ENCODE measurements around the gene FPGS. TPM values are rescaled to one million over a fixed set of nuclear protein-coding genes. Genes with fewer than 3 reads are reported as not detected.

The FPGS gene
- total and polyA plus RNA-seq, 7 donors: 9.2 to 51.3 (median 32.6) TPM

GRCh38 chr9:127817881-127818434, 15.3 kb downstream of the FPGS start:
- H3K27me3 ChIP-seq: no peaks in the 10 kb centered on the region
- WGBS, 2 donors: 82 to 85% methylated on average over 17 of the region's 17 CpGs
- peaks cover 15 to 59% (median 34%) of the 10 kb centered on the region in 4 donors for H3K36me3 ChIP-seq
- H3K27ac ChIP-seq: no peak overlapping the region
- TF ChIP-seq POLR2A (IDR thresholded peaks at IDR 0.05) (no peak), CTCF (IDR thresholded peaks at IDR 0.05) (no peak), EP300 (IDR thresholded peaks at IDR 0.05) (no peak), POLR2AphosphoS5 (IDR thresholded peaks at IDR 0.05) (no peak)
- intact Hi-C loops (cut with DNase I): no loop called here
- no peaks in the 10 kb centered on the region for H3K9me3 ChIP-seq
- DNase-seq: no peak
- no peak overlapping the region for H3K4me3 ChIP-seq
- no peaks in the 10 kb centered on the region for H3K4me1 ChIP-seq

DNA sequence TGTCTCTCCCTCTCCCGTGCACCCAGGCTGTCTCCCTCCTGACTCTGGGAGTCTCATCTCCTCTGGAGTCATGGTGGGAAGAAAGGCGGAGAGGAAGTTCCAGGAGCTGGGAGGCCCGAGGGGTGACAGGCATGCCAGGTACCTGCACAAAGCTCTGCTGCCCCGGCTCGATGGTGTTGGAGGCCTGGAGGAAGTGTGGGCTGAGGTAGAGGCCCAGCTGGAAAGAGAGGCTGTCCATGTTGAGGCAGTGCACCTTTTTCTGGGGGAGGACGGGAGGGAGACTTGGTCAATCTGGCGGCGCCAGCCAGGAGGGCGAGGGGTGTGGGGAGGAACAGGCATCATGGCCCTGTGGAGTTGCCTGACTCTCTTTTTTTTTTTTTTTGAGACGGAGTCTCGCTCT, 15.9 kb downstream of the FPGS start:
- no peak for DNase-seq
- Histone ChIP-seq H3K4me1 (no peaks in the 10 kb centered on the region), H3K27ac (no peak overlapping the region), H3K9me3 (no peaks in the 10 kb centered on the region), H3K36me3 (peaks cover 9 to 53% (median 28%) of the 10 kb centered on the region in 4 donors), H3K4me3 (no peak overlapping the region), H3K27me3 (no peaks in the 10 kb centered on the region)
- 92 to 94% methylated on average over 11 of the region's 11 CpGs for WGBS, 2 donors
- no peak for TF ChIP-seq POLR2AphosphoS5 (IDR thresholded peaks at IDR 0.05)
- no peak for TF ChIP-seq POLR2A (IDR thresholded peaks at IDR 0.05)
- TF ChIP-seq EP300 (IDR thresholded peaks at IDR 0.05): no peak
- intact Hi-C loops (cut with DNase I): no loop called here

- Histone ChIP-seq H3K4me3 (no peak overlapping the region), H3K27ac (no peak overlapping the region), H3K9me3 (no peaks in the 10 kb centered on the region), H3K4me1 (peaks cover 0 to 11% (median 9%) of the 10 kb centered on the region in 4 donors), H3K27me3 (peaks cover 0 to 14% (median 2%) of the 10 kb centered on the region in 3 donors), H3K36me3 (peaks cover 3 to 25% (median 7%) of the 10 kb centered on the region in 4 donors)
- no peak for TF ChIP-seq POLR2AphosphoS5 (IDR thresholded peaks at IDR 0.05)
- no peak for TF ChIP-seq EP300 (IDR thresholded peaks at IDR 0.05)
- TF ChIP-seq CTCF (IDR thresholded peaks at IDR 0.05): no peak
- no peak for TF ChIP-seq POLR2A (IDR thresholded peaks at IDR 0.05)
- DNase-seq: no peak
- WGBS, 2 donors: 79 to 89% methylated on average over 4 of the region's 4 CpGs
- intact Hi-C loops (cut with DNase I): no loop called here
Measured at GRCh38 chr9:127822108-127822507, 19.4 kb downstream of the FPGS start.

- no peak overlapping the region for H3K4me3 ChIP-seq
- TF ChIP-seq CTCF (IDR thresholded peaks at IDR 0.05): peak in 2 of 4 experiments; percentile 19 to 43
- no peak for TF ChIP-seq EP300 (IDR thresholded peaks at IDR 0.05)
- H3K9me3 ChIP-seq: no peaks in the 10 kb centered on the region
- no peak overlapping the region for H3K27ac ChIP-seq
- peaks cover 0 to 32% (median 4%) of the 10 kb centered on the region in 3 donors for H3K27me3 ChIP-seq
- peak; percentile 75 for DNase-seq
- H3K4me1 ChIP-seq: peaks cover 0 to 33% (median 26%) of the 10 kb centered on the region in 4 donors
- peaks cover 0 to 6% (median 0%) of the 10 kb centered on the region in 4 donors for H3K36me3 ChIP-seq
- intact Hi-C loops (cut with DNase I): no loop called here
- WGBS, 2 donors: 17 to 58% methylated on average over 42 of the region's 42 CpGs
Measured at GRCh38 chr9:127825319-127826051, 22.8 kb downstream of the FPGS start.

GRCh38 chr9:127826253-127826913, 23.7 kb downstream of the FPGS start:
- no peaks in the 10 kb centered on the region for H3K9me3 ChIP-seq
- TF ChIP-seq CTCF (IDR thresholded peaks at IDR 0.05) (no peak), EP300 (IDR thresholded peaks at IDR 0.05) (no peak), POLR2A (IDR thresholded peaks at IDR 0.05) (no peak), POLR2AphosphoS5 (IDR thresholded peaks at IDR 0.05) (no peak)
- H3K36me3 ChIP-seq: peaks cover 0 to 6% (median 0%) of the 10 kb centered on the region in 4 donors
- no peak overlapping the region for H3K4me3 ChIP-seq
- peaks cover 0 to 32% (median 4%) of the 10 kb centered on the region in 3 donors for H3K27me3 ChIP-seq
- WGBS, 2 donors: 57 to 74% methylated on average over 7 of the region's 7 CpGs
- peak overlapping the region in 1 of 4 donors; percentile 81 for H3K27ac ChIP-seq
- intact Hi-C loops (cut with DNase I): no loop called here
- DNase-seq: no peak
- H3K4me1 ChIP-seq: peaks cover 0 to 33% (median 26%) of the 10 kb centered on the region in 4 donors
